GM18511 (cell line): ENCODE measurements around the gene IRGC.

ENCODE experiments used
- ATAC-seq: cut with Tn5 transposase; IDR thresholded peaks from one replicate; pipeline ENCODE4 v1.9.1; 2021; ENCODE audit warnings: mild to moderate bottlenecking, moderate library complexity; ENCODE audit not compliant: unreplicated experiment

IRGC gene

GRCh38 chr19:43721469-43722048, 5.7 kb downstream of the IRGC start:
- ATAC-seq, result no peak

GRCh38 chr19:43723588-43723987, 7.7 kb downstream of the IRGC start:
- ATAC-seq, result no peak

DNA sequence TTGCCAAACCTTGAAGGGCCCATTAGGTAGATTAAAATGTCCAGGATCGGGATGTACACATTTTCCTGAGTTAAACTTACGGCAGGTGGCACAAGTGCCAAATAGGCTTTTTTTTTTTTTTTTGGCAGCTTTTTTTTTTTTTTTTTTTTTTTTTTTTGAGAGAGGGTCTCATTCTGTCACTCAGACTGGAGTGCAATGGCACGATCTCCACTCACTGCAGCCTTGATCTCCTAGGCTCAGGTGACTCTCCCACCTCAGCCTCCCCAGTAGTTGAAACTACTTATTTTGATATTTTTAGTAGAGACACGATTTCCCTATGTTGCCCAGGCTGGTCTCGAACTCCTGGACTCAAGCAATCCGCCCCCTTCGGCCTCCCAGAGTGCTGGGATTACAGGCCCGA, 9.0 kb downstream of the IRGC start:
- no peak for ATAC-seq

- no peak for ATAC-seq
Measured at GRCh38 chr19:43725468-43725867, 9.6 kb downstream of the IRGC start.

DNA sequence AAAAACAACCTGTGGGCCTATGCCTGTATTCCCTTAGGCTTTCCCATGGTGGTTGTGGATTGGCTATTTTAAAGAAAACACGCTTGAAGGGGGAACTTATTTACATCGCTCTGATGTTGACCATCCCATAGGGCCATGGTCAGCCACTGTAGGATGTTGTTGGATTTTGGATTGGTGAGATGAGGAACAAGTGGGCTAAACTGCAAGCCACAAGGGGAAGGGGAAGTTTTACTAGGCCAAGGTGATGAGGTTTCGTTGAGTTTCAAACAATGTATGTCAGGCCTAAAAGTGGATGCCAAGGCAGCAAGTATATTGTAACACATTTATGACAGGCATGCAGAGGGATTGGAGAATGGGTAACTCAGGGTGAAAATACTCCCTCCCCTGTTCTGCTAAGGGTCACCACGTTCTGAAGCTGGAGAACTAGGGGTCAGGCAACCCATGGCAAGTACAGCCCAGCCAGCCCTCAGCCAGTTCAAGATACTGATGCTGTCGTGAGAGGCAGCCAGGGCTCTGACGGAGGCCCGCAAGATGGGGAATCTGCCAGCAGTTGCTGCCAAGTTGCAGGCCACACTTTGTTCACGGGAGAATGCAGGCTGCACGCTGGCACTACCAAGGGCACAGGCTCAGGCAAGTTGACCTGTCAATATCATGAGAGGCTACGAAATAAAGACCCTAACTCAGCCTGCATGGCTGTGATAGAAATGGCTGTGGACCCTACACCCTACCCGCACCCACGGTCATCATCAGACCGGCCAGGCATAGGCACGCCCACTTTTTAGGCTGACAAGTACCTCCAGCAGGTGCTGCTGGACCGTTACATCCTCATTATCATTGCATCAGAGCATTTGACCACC, 11.1 kb downstream of the IRGC start:
- no peak for ATAC-seq

GRCh38 chr19:43727593-43727853, 11.6 kb downstream of the IRGC start:
- no peak for ATAC-seq

DNA sequence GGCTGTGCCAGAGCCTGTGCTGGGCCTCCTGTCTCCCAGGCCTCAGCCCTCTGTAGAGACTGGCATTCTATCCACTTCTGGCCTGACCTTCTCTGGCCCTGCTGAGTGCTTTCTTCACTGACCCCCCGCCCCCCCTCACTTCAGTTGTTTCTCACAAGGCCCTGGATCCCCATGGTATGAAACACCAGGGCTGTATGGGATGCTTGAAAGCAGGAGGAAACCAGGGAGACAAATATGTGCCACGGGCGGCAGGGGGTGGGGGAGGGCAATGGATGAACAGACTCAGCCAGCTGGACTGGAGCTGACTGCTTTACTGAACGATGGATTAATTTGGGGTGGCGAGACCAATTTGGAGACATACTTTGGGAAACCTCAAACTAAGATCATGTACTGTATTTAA, 14.0 kb downstream of the IRGC start:
- ATAC-seq, result no peak

DNA sequence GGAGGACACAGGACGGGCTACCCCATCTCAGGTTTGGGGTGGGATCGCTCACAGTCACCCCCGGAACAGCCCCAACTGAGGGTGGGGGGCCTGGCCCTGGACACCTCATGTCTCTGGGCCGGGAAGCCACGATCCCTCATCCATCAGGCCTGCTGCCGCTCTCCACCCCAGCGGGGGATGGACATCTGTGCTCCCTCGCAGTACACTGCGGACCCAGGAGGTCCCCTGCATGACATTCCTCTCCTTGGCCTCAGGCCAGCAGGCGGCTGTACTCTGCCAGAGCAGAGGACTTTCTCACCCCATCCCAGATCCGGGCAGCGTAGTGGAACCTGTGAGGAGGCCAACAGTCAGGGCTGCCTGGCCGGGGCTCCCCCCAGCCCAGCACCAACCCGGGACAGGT, 15.5 kb downstream of the IRGC start:
- ATAC-seq, result no peak

- ATAC-seq, result no peak
Measured at GRCh38 chr19:43731846-43732245, 16.0 kb downstream of the IRGC start.

DNA sequence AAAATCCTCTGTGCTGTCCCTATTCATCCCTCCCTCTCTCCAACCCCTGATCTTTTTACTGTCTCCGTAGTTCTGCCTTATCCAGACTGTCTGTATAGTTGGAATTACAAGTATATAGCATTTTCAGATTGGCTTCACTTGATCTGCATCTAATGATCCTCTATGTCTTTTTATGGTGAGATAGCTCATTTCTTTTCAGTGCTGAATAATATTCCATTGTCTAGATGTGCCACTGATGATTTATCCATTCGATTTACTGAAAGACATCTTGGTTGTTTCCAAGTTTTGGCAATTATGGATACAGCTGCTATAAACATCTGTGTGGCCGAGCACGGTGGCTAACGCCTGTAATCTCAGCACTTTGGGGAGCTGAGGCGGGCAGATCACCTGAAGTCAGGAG, 19.1 kb downstream of the IRGC start:
- ATAC-seq, result no peak

GRCh38 chr19:43735957-43736356, 20.1 kb downstream of the IRGC start:
- ATAC-seq, result no peak

GRCh38 chr19:43738780-43739211, 22.9 kb downstream of the IRGC start:
- no peak for ATAC-seq

DNA sequence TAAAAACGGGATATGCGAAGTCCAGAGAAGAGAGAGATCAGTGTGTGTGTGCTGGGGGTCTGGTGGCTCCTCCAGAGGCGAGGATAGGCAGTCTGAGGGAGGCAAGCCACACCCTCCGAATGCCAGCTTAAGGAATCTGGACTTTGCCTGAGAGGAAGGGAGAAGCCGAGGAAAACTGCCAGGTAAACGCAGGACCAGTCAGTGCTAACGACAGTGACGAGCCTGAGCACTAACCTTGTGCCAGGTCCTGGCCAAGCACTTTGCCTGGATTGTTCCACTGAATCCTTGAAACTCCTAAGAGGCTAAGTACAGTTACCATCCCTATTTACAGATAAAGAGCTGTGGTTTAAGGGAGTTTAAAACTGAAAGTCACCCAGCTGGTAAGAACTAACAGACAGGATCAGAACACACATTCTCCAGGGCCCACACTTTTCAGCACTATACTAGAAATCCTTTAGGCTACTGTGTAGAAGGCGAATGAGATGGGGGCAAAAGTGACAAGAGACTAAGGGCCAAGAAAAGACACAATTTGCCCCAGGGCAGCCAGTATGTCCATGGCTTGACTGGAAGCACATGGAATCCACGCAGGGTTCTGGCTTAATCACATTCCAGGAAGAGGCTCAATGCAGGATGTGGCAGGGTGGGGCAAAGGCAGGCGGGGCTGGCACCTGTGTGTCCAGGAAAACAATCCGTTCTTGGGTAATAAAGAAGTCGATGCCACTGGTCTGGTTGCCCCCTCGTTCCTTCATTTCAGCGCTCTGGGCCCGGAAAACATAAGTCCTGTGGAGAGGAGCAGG, 23.8 kb downstream of the IRGC start:
- ATAC-seq, result no peak

DNA sequence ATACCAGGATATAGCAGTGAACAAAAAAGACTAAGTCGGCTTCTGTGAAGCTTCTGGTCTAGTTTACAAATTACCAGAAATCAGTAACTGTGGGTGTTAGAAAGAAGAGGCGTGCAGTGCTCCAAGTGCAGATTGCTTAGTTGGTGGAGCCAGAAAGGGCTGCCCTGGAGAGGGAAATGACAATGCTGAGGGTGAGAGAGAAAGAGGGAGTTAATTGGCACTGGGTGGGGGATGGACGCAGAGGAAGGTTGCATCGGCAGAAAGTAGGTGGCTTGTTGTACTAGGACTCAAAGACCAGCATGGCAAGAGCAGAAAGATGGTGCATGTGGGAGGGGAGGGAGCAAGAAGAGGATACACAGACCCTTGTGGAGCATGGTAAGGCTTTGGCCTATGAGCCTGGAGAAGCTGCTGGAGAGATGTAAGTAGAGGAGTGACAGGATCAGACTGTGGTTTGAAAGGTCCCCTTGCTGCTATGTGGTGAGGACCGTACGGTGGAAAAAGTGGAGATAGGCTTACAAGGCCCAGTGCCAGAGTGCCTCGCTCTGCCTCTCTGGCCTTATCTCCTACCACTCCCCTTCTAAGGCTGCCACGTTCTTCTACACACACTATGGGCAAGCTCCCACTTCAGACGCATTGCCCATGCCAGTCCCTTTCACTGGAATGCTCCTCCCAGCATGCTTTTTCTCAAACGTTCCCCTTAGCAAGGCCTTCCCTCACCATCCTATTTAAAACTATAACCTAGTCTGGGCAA, 25.4 kb downstream of the IRGC start:
- ATAC-seq, result no peak

GRCh38 chr19:43743059-43743458, 27.2 kb downstream of the IRGC start:
- ATAC-seq, result no peak

DNA sequence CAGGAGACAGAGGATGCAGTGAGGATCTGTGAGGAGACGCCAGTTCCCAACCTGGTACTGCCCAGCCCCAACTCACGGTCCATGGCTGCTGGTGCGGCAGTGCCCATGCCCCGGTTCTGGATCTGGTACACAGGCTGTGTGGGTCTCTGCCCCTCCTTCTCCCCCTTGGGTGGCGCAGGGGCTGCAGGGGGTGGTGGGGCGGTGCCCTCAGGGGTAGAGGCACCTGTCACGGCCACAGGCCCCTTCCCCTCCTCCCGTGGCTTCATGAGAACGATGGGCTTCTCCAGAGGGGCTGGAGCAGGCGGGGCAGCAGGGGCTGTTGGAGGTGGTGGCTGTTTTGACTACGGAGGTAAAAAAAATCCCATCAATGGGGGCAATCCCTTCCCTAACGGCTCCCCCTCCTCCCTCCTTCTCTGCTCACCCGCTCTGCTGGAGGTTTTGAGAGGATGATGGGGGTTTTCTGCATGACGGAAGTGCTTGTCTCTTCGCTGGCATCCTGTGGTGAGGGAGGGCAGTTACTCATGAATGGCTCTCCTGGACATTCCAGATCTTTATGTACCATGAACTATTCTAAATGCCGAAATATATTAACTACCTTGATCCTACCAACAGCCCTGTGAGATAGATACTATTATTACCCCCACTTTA, 31.8 kb downstream of the IRGC start:
- ATAC-seq, result no peak

DNA sequence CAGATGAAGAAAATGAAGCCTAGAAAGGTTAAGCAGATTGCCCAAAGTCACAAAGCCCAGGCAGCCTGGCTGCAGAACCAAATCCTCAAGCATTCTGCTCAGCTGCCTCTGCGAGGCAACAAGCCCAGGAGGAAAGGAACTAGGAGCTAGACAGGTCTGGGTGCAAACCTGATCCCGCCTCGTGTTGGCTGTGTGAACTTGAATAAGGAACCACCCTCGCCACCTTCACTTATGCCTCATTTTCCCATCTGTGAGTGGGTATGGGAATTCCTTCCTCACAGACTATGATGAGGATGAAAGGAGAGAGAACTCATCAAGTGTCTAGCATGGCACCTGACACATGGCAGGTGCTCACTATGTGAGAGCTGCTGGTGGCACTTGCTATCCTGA, 32.3 kb downstream of the IRGC start:
- no peak for ATAC-seq

GRCh38 chr19:43748685-43749084, 32.8 kb downstream of the IRGC start:
- ATAC-seq, result no peak

DNA sequence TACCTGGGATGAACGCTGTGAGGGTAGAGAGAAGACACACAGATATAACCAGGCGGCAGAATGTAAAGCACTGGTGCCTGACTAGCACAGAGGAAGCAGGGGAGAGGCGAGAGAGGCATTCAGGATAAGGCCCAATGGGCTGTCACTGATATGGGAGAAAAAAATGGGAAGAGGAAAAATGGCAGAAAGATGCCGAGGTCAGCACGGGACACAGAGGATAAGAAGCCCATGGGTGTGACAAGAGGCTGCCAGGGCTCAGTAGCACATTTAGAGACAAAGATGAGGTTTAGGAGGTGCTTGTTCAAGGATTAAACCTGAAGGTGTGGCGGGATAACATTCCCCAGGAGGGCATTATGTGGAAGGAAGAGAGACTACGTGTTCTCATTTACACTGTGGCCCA, 33.3 kb downstream of the IRGC start:
- ATAC-seq, result no peak

GRCh38 chr19:43749898-43750297, 34.0 kb downstream of the IRGC start:
- ATAC-seq, result no peak
